ENCODE results near the gene GPD2.

The GPD2 gene

DNA sequence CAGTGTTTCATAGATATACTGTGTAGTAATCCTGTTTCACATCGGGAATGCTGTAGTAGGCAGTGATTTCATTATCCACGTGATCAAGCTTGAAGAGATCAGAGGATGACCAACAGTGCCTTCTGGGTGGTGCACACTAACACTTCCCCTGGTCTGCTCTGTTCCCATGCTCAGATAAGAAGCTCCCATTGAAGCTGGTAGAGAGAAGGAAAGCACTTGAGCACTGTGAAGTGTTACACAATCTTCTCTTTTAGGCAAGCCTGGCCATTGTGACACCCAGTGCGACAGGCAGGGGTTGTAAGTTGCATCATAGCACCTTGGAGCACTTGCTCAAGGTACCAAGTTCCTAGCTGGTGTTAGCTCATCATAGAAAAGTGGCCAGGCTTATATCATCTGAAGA is 30.6 kb upstream of the GPD2 start:
- Histone ChIP-seq H3K9me2 (replicated peaks; ENCODE audit: insufficient read depth, low read length) (no peaks in the 10 kb centered on the region), H2AFZ (ENCODE audit: low read length) (no peak overlapping the region), H3K4me2 (ENCODE audit: low read depth, low read length) (no peak overlapping the region)

DNA sequence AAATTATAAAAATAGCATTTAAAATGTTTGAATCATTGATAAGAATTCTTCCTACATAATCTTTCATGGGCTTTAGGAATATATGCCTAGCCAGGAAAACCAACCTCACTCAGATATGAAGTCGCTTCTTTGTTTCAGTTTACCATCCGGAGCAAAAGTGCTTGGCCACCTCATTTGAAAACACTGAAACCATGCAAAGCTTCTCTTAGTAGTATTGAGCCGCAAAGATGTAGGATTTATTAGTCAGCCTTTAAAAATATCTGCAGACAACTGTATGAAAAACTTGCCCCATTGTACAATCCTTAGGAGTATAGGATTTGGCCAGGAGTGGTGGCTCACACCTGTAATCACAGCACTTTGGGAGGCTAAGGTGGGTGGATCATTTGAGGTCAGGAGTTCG is 24.3 kb upstream of the GPD2 start:
- Histone ChIP-seq H3K79me2 (ENCODE audit: low read length) (no peaks in the 10 kb centered on the region), H3K9me2 (replicated peaks; ENCODE audit: insufficient read depth, low read length) (no peaks in the 10 kb centered on the region), H3K4me2 (ENCODE audit: low read depth, low read length) (no peak overlapping the region), H4K20me1 (ENCODE audit: insufficient read depth, low read length) (no peaks in the 10 kb centered on the region), H3K36me3 (replicated peaks; ENCODE audit: insufficient read depth, low read length) (no peaks in the 10 kb centered on the region), H2AFZ (ENCODE audit: low read length) (no peak overlapping the region), H3K9ac (ENCODE audit: low read length) (no peak overlapping the region), H3K27ac (ENCODE audit: low read length) (no peak overlapping the region), H3K4me3 (ENCODE audit: low read length) (no peak overlapping the region), H3K4me1 (ENCODE audit: low read length) (no peaks in the 10 kb centered on the region), H3F3A (ENCODE audit: insufficient read depth, low read length) (no peaks in the 10 kb centered on the region), H3K27me3 (replicated peaks; ENCODE audit: insufficient read depth, low read length) (no peaks in the 10 kb centered on the region), H3K9me3 (replicated peaks; ENCODE audit: insufficient read depth, low read length) (no peaks in the 10 kb centered on the region)
- no peak for DNase-seq
- TF ChIP-seq, protein P1, sequence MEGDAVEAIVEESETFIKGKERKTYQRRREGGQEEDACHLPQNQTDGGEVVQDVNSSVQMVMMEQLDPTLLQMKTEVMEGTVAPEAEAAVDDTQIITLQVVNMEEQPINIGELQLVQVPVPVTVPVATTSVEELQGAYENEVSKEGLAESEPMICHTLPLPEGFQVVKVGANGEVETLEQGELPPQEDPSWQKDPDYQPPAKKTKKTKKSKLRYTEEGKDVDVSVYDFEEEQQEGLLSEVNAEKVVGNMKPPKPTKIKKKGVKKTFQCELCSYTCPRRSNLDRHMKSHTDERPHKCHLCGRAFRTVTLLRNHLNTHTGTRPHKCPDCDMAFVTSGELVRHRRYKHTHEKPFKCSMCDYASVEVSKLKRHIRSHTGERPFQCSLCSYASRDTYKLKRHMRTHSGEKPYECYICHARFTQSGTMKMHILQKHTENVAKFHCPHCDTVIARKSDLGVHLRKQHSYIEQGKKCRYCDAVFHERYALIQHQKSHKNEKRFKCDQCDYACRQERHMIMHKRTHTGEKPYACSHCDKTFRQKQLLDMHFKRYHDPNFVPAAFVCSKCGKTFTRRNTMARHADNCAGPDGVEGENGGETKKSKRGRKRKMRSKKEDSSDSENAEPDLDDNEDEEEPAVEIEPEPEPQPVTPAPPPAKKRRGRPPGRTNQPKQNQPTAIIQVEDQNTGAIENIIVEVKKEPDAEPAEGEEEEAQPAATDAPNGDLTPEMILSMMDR (IDR thresholded peaks at IDR 0.05; ENCODE audit: low read length) = no peak
- TF ChIP-seq EZH2 (optimal IDR thresholded peaks at IDR 0.05; ENCODE audit: low read depth, low read length) (no peak), EZH2phosphoT487 (IDR thresholded peaks at IDR 0.05; ENCODE audit: low read length) (no peak)

More for the DNA sequence above, 30.6 kb upstream of the GPD2 start:
- H3K27me3 ChIP-seq (replicated peaks; ENCODE audit: insufficient read depth, low read length) = no peaks in the 10 kb centered on the region
- H3K4me3 ChIP-seq (ENCODE audit: low read length) = no peak overlapping the region
- H3K9me3 ChIP-seq (replicated peaks; ENCODE audit: insufficient read depth, low read length) = no peaks in the 10 kb centered on the region
- no peaks in the 10 kb centered on the region for H3K79me2 ChIP-seq (ENCODE audit: low read length)
- H4K20me1 ChIP-seq (ENCODE audit: insufficient read depth, low read length) = no peaks in the 10 kb centered on the region
- H3K27ac ChIP-seq (ENCODE audit: low read length) = no peak overlapping the region
- H3K36me3 ChIP-seq (replicated peaks; ENCODE audit: insufficient read depth, low read length) = no peaks in the 10 kb centered on the region
- no peak overlapping the region for H3K9ac ChIP-seq (ENCODE audit: low read length)
- peaks cover 5% of the 10 kb centered on the region for H3F3A ChIP-seq (ENCODE audit: insufficient read depth, low read length)
- TF ChIP-seq EZH2phosphoT487 (IDR thresholded peaks at IDR 0.05; ENCODE audit: low read length) (no peak), EZH2 (optimal IDR thresholded peaks at IDR 0.05; ENCODE audit: low read depth, low read length) (no peak)
- TF ChIP-seq, protein P1 (IDR thresholded peaks at IDR 0.05; ENCODE audit: low read length) = no peak
- DNase-seq = no peak
- no peaks in the 10 kb centered on the region for H3K4me1 ChIP-seq (ENCODE audit: low read length)

DNA sequence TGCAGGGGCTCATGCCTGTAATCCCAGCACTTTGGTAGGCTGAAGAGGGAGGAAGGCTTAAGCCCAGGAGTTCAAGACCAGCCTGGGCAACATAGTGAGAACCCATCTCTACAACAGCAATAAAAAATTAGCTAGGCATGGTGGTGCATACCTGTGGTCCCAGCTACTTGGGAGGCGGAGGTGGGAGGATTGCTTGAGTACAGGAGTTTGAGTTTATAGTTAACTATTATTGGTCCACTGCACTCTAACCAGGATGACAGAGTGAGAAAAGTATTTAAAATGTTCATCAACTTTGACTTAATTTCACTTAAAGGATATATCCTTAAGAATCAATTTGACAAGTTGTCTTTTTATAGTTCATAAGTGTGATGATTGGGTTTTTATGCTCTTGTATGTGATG is 14.3 kb upstream of the GPD2 start:
- Histone ChIP-seq H2AFZ (ENCODE audit: low read length) (no peak overlapping the region), H4K20me1 (ENCODE audit: insufficient read depth, low read length) (no peaks in the 10 kb centered on the region), H3K27me3 (replicated peaks; ENCODE audit: insufficient read depth, low read length) (no peaks in the 10 kb centered on the region), H3K4me3 (ENCODE audit: low read length) (no peak overlapping the region), H3K4me1 (ENCODE audit: low read length) (no peaks in the 10 kb centered on the region), H3K9me3 (replicated peaks; ENCODE audit: insufficient read depth, low read length) (no peaks in the 10 kb centered on the region), H3F3A (ENCODE audit: insufficient read depth, low read length) (no peaks in the 10 kb centered on the region), H3K9ac (ENCODE audit: low read length) (no peak overlapping the region), H3K36me3 (replicated peaks; ENCODE audit: insufficient read depth, low read length) (no peaks in the 10 kb centered on the region), H3K79me2 (ENCODE audit: low read length) (no peaks in the 10 kb centered on the region), H3K4me2 (ENCODE audit: low read depth, low read length) (no peak overlapping the region), H3K9me2 (replicated peaks; ENCODE audit: insufficient read depth, low read length) (no peaks in the 10 kb centered on the region), H3K27ac (ENCODE audit: low read length) (no peak overlapping the region)
- TF ChIP-seq, protein P1 (IDR thresholded peaks at IDR 0.05; ENCODE audit: low read length) = no peak
- no peak for TF ChIP-seq EZH2phosphoT487 (IDR thresholded peaks at IDR 0.05; ENCODE audit: low read length)
- TF ChIP-seq EZH2 (optimal IDR thresholded peaks at IDR 0.05; ENCODE audit: low read depth, low read length) = no peak
- DNase-seq = no peak

Measured in MM.1S (cell line).